GM19397 (cell line): Measurements from ENCODE around the gene CHRNA9.

Experiments
- ATAC-seq: cut with Tn5 transposase; IDR thresholded peaks from one replicate; pipeline ENCODE4 v1.9.1; 2021; ENCODE audit warnings: mild to moderate bottlenecking, moderate library complexity; ENCODE audit not compliant: unreplicated experiment

CHRNA9 gene

GRCh38 chr4:40307627-40308497 is 27.3 kb upstream of the CHRNA9 start:
- ATAC-seq: no peak

GRCh38 chr4:40308528-40309122 is 26.5 kb upstream of the CHRNA9 start:
- no peak for ATAC-seq

GRCh38 chr4:40309250-40309774 is 25.8 kb upstream of the CHRNA9 start:
- ATAC-seq: peak; percentile 43

- ATAC-seq: no peak
Measured at GRCh38 chr4:40310225-40310624, 24.9 kb upstream of the CHRNA9 start.

- ATAC-seq: no peak
Measured at GRCh38 chr4:40311811-40312346, 23.3 kb upstream of the CHRNA9 start.

GRCh38 chr4:40314951-40315350 is 20.2 kb upstream of the CHRNA9 start:
- no peak for ATAC-seq

- peak; percentile 27 for ATAC-seq
Measured at GRCh38 chr4:40316333-40316781, 18.8 kb upstream of the CHRNA9 start.

GRCh38 chr4:40316782-40317635 is 18.1 kb upstream of the CHRNA9 start:
- peak; percentile 54 for ATAC-seq

GRCh38 chr4:40317916-40318658 is 17.0 kb upstream of the CHRNA9 start:
- no peak for ATAC-seq

GRCh38 chr4:40321574-40322275 is 13.4 kb upstream of the CHRNA9 start:
- no peak for ATAC-seq

GRCh38 chr4:40322811-40323210 is 12.3 kb upstream of the CHRNA9 start:
- no peak for ATAC-seq

GRCh38 chr4:40323866-40324265 is 11.3 kb upstream of the CHRNA9 start:
- no peak for ATAC-seq

- peak; percentile 92 for ATAC-seq
Measured at GRCh38 chr4:40325406-40326019, 9.6 kb upstream of the CHRNA9 start.

- no peak for ATAC-seq
Measured at GRCh38 chr4:40327340-40327739, 7.8 kb upstream of the CHRNA9 start.

- no peak for ATAC-seq
Measured at GRCh38 chr4:40328383-40328782, 6.8 kb upstream of the CHRNA9 start.

GRCh38 chr4:40329805-40330204 is 5.3 kb upstream of the CHRNA9 start:
- ATAC-seq: no peak

GRCh38 chr4:40330536-40330935 is 4.6 kb upstream of the CHRNA9 start:
- no peak for ATAC-seq

GRCh38 chr4:40331101-40331745 is 3.9 kb upstream of the CHRNA9 start:
- ATAC-seq: no peak

GRCh38 chr4:40331961-40332360 is 3.2 kb upstream of the CHRNA9 start:
- ATAC-seq: no peak
